Astrocyte (in vitro differentiated cells and primary cell): ENCODE measurements around the gene P2RY8. TPM values are rescaled to one million over a fixed set of nuclear protein-coding genes. Genes with fewer than 3 reads are reported as not detected.
"Not testable (repeated sequence)": the region's sequence is repeated elsewhere in the genome, so short reads cannot be mapped to it uniquely, and the experiment has no call there.

Experiments
- DNase-seq: peaks from one replicate; pipeline ENCODE4 v3.0.0-alpha.2; 2010; ENCODE audit warnings: low read depth
- FAIRE-seq: peaks from 2 replicates; lab custom pipeline; 2011; peaks lifted over from hg19 to GRCh38; lab: Jason Lieb, UNC
- H2AFZ ChIP-seq: 2 replicates; pipeline ENCODE4 v1.6.0; 2012; ENCODE audit warnings: low read depth, low read length, inconsistent platforms
- H3K27ac ChIP-seq: 2 replicates; pipeline ENCODE4 v1.5.1; 2011; ENCODE audit warnings: low read depth, low read length, inconsistent platforms
- H3K27me3 ChIP-seq: 2 replicates; pipeline ENCODE4 v1.6.0; 2011; ENCODE audit warnings: low read length, inconsistent platforms; ENCODE audit not compliant: insufficient read depth
- H3K36me3 ChIP-seq: 2 replicates; pipeline ENCODE4 v1.5.1; 2011; ENCODE audit warnings: low read length, inconsistent platforms; ENCODE audit not compliant: insufficient read depth
- H3K4me1 ChIP-seq: 2 replicates; pipeline ENCODE4 v1.5.1; 2011; ENCODE audit warnings: low read length, inconsistent platforms; ENCODE audit not compliant: insufficient read depth
- H3K4me2 ChIP-seq: 2 replicates; pipeline ENCODE4 v1.6.0; 2012; ENCODE audit warnings: low read length, inconsistent platforms
- H3K4me3 ChIP-seq: 2 replicates; pipeline ENCODE4 v1.5.1; 2011; ENCODE audit warnings: low read depth, mild to moderate bottlenecking, low read length, inconsistent platforms; ENCODE audit not compliant: insufficient read depth
- H3K79me2 ChIP-seq: 2 replicates; pipeline ENCODE4 v1.6.0; 2012; ENCODE audit warnings: mild to moderate bottlenecking, low read length, inconsistent platforms; ENCODE audit not compliant: insufficient read depth
- H3K9ac ChIP-seq: 2 replicates; pipeline ENCODE4 v1.6.0; 2012; ENCODE audit warnings: mild to moderate bottlenecking, low read length, inconsistent platforms
- H3K9me3 ChIP-seq: 2 replicates; pipeline ENCODE4 v1.5.1; 2012; ENCODE audit warnings: low read depth, mild to moderate bottlenecking, low read length, inconsistent platforms; ENCODE audit not compliant: insufficient read depth
- H4K20me1 ChIP-seq: 2 replicates; pipeline ENCODE4 v1.6.0; 2012; ENCODE audit warnings: low read length, inconsistent platforms; ENCODE audit not compliant: insufficient read depth
- H3K27ac Mint-ChIP-seq: one replicate; pipeline ENCODE4 v1.8.0; 2021; ENCODE audit warnings: mild to moderate bottlenecking, mixed read lengths; ENCODE audit not compliant: unreplicated experiment
- H3K27me3 Mint-ChIP-seq: one replicate; pipeline ENCODE4 v1.8.0; 2021; ENCODE audit warnings: low read depth, mixed read lengths; ENCODE audit not compliant: unreplicated experiment
- H3K36me3 Mint-ChIP-seq: one replicate; pipeline ENCODE4 v1.8.0; 2021; ENCODE audit warnings: low read depth, mixed read lengths; ENCODE audit not compliant: unreplicated experiment
- H3K4me1 Mint-ChIP-seq: one replicate; pipeline ENCODE4 v1.8.0; 2021; ENCODE audit warnings: low read depth, mixed read lengths; ENCODE audit not compliant: unreplicated experiment
- H3K4me3 Mint-ChIP-seq: one replicate; pipeline ENCODE4 v1.8.0; 2021; ENCODE audit warnings: mild to moderate bottlenecking, moderate library complexity, mixed read lengths; ENCODE audit not compliant: unreplicated experiment
- H3K9me3 Mint-ChIP-seq: one replicate; pipeline ENCODE4 v1.8.0; 2021; ENCODE audit warnings: mild to moderate bottlenecking, mixed read lengths; ENCODE audit not compliant: unreplicated experiment
- CTCF ChIP-seq: IDR thresholded peaks from 2 replicates; pipeline ENCODE4 v1.5.1; 2011; ENCODE audit warnings: low read depth, mild to moderate bottlenecking, inconsistent platforms, low read length, moderate library complexity; ENCODE audit not compliant: insufficient read depth
- EZH2 ChIP-seq: IDR thresholded peaks from 2 replicates; pipeline ENCODE4 v1.6.1; 2012; ENCODE audit warnings: mild to moderate bottlenecking, low read length, inconsistent platforms; ENCODE audit not compliant: insufficient read depth
- total RNA-seq: library from RNA; stranded (reverse); gene quantifications from 2 replicates; pipeline ENCODE4 v1.2.1, GENCODE V29; 2021

P2RY8 gene
- total RNA-seq, 1 donor from 2014 or later = not detected

- H4K20me1 ChIP-seq = no peaks in the 10 kb centered on the region
- H3K27me3 ChIP-seq = no peaks in the 10 kb centered on the region
- Mint-ChIP-seq H3K4me1 (no peaks in the 10 kb centered on the region), H3K36me3 (no peaks in the 10 kb centered on the region), H3K27me3 (no peaks in the 10 kb centered on the region), H3K4me3 (no peak overlapping the region), H3K27ac (no peak overlapping the region), H3K9me3 (peaks cover 3% of the 10 kb centered on the region)
- H3K4me2 ChIP-seq = no peak overlapping the region
- H2AFZ ChIP-seq = no peak overlapping the region
- FAIRE-seq (no peak), DNase-seq (no peak)
- no peak for TF ChIP-seq EZH2
- no peak for TF ChIP-seq CTCF
- no peaks in the 10 kb centered on the region for H3K9me3 ChIP-seq
- no peak overlapping the region for H3K4me3 ChIP-seq
- no peaks in the 10 kb centered on the region for H3K79me2 ChIP-seq
- H3K36me3 ChIP-seq = no peaks in the 10 kb centered on the region
- no peak overlapping the region for H3K9ac ChIP-seq
- no peaks in the 10 kb centered on the region for H3K4me1 ChIP-seq
- no peak overlapping the region for H3K27ac ChIP-seq
Observed at GRCh38 chrX:1561164-1561563, 24.2 kb upstream of the P2RY8 start.

GRCh38 chrX:1558761-1559468 is 21.9 kb upstream of the P2RY8 start:
- TF ChIP-seq EZH2 (no peak), CTCF (no peak)
- Mint-ChIP-seq H3K36me3 (no peaks in the 10 kb centered on the region), H3K4me1 (no peaks in the 10 kb centered on the region), H3K9me3 (peaks cover 11% of the 10 kb centered on the region), H3K27me3 (no peaks in the 10 kb centered on the region), H3K27ac (no peak overlapping the region), H3K4me3 (no peak overlapping the region)
- Histone ChIP-seq H3K4me1 (no peaks in the 10 kb centered on the region), H3K27me3 (no peaks in the 10 kb centered on the region), H3K27ac (no peak overlapping the region), H4K20me1 (no peaks in the 10 kb centered on the region), H3K4me2 (no peak overlapping the region), H3K9me3 (no peaks in the 10 kb centered on the region), H3K9ac (no peak overlapping the region), H3K36me3 (no peaks in the 10 kb centered on the region), H3K79me2 (no peaks in the 10 kb centered on the region), H3K4me3 (no peak overlapping the region), H2AFZ (no peak overlapping the region)
- DNase-seq (no peak), FAIRE-seq (no peak)

GRCh38 chrX:1557442-1557841 is 20.5 kb upstream of the P2RY8 start:
- not testable (repeated sequence) for H3K4me3 Mint-ChIP-seq

More at GRCh38 chrX:1557442-1557841, 20.5 kb upstream of the P2RY8 start:
- DNase-seq, H3K4me3 ChIP-seq, H3K27ac ChIP-seq, H3K4me1 Mint-ChIP-seq, H4K20me1 ChIP-seq, H3K9ac ChIP-seq, H3K27me3 ChIP-seq, H3K4me1 ChIP-seq, H2AFZ ChIP-seq, H3K79me2 ChIP-seq, H3K9me3 ChIP-seq, H3K27ac Mint-ChIP-seq, H3K36me3 Mint-ChIP-seq, H3K4me2 ChIP-seq, H3K27me3 Mint-ChIP-seq, H3K36me3 ChIP-seq, FAIRE-seq: not testable (repeated sequence)
- H3K9me3 Mint-ChIP-seq = peaks cover 14% of the 10 kb centered on the region
